Measurements from ENCODE around the gene MPDU1.

The MPDU1 gene

GRCh38 chr17:7632492-7632894 lies 48.8 kb downstream of the MPDU1 start:
- DNase-seq (ENCODE audit: low read depth): no peak
- no peak overlapping the region for H3K4me3 ChIP-seq (ENCODE audit: low read length)
- peak; percentile 62 for TF ChIP-seq CTCF (conservative IDR thresholded peaks at IDR 0.05; ENCODE audit: low read depth, low read length)

- no peak overlapping the region for H3K4me3 ChIP-seq (ENCODE audit: low read length)
- DNase-seq (ENCODE audit: low read depth): no peak
- TF ChIP-seq CTCF (conservative IDR thresholded peaks at IDR 0.05; ENCODE audit: low read depth, low read length): no peak
Measured at GRCh38 chr17:7633093-7633492, 49.4 kb downstream of the MPDU1 start.

- no peak overlapping the region for H3K4me3 ChIP-seq (ENCODE audit: low read length)
- no peak for DNase-seq (ENCODE audit: low read depth)
- peak; percentile 85 for TF ChIP-seq CTCF (conservative IDR thresholded peaks at IDR 0.05; ENCODE audit: low read depth, low read length)
Measured at GRCh38 chr17:7634384-7634783, 50.7 kb downstream of the MPDU1 start.

GRCh38 chr17:7636163-7636562 lies 52.5 kb downstream of the MPDU1 start:
- DNase-seq (ENCODE audit: low read depth): no peak
- no peak overlapping the region for H3K4me3 ChIP-seq (ENCODE audit: low read length)
- no peak for TF ChIP-seq CTCF (conservative IDR thresholded peaks at IDR 0.05; ENCODE audit: low read depth, low read length)
